Islet of Langerhans (tissue), 1 donor: ENCODE measurements around the gene SLC19A1.

ENCODE experiments used
- FAIRE-seq: peaks from one replicate; lab custom pipeline; 2011; peaks lifted over from hg19 to GRCh38; lab: Jason Lieb, UNC

The SLC19A1 gene

GRCh38 chr21:45453308-45453950 lies 88.8 kb downstream of the SLC19A1 start:
- no peak for FAIRE-seq

- FAIRE-seq: no peak
Observed at GRCh38 chr21:45452696-45453307, 89.4 kb downstream of the SLC19A1 start.

GRCh38 chr21:45451771-45452182 lies 90.5 kb downstream of the SLC19A1 start:
- no peak for FAIRE-seq

DNA sequence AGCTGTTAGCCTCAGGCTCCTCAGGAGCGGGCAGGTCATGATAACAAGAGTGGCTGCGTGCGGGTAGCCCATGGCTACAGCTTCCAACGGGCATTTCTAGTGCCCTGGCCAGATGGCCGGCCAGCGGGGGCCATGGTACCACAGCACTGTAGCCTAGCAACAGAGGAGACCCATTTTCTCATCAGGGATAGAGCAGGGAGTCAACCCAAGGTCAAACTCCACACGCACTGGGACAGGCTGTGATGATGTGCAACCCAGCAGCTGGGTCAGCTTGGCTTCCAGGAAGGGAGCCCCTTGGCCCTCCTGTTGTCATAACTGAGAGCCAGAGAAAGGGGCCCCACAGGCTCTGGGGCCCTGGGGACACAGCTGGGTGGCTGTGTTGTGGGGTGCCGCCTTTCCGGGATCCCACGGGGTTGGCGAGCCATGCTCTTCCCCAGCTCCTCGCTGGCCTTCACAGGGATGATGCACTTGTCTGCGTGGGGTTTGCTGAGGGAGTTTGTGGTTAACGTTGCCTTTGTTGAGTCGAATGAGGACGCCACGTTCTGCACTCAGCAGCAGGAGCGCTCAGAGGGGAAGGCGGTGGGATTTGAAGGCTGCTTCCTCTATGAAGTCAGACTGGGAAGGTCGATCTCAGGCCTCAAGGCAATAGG lies 91.0 kb downstream of the SLC19A1 start:
- FAIRE-seq: no peak

DNA sequence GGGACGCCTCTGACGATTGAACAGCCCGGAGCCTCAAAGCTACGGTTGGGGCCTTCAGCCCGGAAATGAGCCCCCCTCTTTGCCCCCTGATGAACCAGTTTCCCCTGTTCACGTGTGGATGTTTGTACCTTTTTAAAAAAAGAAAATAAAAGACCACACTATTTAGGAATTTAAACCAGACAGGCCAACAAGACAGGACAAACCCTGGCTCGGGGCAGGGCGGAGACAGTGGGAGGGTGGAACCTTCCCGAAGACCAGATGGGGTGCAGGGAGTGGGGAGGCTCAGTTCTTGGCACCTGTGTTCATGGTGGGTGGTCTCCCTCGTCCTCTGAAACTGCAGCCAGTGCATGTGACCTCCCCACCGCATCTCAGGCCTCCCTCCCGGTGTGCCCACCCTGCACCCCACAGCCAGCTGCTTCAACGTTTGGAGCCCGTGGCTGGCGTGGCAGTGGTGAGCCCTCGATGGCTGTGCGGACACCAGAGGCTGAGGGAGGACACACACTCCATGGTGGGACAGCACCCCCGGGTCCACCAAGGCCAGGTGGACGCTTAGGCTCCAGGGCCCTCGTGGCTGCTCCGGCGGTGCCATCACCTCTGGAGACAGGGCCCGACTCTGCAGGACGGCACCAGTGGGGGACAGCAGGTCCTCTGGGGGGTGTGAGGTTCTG lies 91.7 kb downstream of the SLC19A1 start:
- no peak for FAIRE-seq

DNA sequence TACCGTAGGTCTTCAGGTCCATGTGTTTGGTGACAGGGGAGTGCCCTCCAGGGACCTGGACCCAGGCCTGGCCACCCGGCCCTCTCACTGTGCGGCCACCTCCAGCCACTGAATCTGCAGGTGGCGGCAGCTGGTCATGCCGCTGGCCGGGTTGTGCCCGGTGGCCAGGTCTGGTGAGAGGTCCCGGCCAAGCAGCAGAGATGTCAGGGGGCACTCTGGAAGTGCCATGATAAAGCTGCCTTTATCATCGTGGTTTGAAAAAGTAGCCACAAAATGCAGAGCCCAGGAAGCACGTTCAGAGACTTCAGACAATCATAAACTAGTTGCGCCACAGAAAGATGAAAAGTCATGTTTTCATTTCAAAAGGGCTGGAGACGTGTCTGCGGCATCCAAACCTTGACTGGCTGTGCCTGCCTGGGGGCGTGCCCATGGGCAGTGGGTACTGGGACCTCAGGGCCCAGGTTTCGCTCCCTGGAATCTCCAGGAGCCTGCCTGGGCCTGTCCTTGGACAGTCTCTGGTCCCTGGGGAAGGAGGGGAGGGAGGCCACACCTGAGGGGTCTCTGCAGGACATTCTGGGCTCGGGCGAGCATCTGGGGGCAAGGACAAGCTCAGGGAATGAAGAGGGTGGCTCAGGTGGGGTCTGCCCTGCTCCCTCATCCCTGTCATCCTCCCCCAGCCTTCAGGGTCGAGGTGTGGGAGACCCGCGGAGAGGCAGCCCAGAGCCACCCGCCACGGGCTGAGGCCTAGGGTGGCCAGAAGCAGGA lies 92.4 kb downstream of the SLC19A1 start:
- no peak for FAIRE-seq

DNA sequence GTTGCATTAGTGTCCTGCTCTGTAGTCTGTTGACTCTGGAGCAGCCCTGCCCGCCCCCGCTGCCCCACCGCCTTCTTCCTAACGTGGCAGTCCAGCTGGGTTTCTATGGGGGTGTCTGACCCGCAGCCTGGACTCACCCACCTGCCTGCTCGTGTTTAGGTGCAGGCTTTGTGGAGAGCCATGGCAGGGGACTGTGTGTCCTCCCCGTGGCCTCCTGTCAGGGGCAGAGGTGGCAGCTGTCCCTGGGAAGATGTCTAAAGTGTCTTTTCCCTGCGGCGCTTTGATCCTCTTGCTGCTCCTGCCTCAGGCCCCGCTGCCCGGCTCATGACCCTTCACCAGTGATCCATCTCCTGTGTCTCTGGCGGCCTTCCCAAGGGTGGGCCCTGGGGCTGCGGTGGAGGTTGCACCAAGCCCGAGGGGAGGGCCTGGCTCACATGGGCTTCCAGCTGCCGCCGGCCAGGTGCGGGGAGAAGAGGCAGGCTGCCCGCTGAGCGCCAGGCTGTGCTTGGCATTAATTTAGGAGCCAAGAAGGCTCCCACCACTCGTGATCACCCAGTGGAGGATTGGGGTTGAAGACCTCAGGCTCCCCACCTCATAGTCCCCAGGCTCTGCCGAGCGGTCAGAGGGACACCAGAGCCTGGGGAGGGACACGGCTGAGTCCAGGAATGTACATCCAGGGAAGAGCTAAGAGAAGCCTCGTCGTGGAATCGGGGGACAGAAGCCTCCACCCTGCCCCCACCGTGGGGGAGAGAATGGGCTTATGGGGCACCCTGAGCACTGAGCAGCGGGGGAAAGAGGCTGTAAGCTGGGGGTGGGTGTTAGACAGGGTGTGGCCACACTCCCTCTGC lies 93.2 kb downstream of the SLC19A1 start:
- no peak for FAIRE-seq

DNA sequence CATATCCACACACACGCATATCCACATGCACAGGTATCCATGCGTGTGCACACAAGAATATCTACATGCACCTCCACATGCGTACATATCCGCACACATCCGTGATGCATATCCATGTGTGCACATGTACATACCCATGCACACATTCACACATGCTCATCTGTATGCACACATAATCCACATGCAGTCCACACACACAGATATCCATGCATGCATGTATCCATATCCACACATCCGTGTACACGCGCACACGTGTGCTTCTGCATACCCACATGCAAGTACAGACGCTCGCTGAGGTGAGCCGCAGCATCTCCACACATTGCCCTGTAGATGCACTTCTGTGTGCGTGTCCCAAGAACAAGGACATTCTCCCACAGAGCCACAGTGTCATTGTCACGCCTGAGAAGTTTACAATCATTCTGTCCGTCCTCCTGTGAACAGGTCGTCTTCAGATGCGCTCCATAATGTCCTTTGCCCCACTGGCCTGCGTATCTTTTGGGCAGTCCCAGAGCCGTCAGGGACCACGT lies 93.9 kb downstream of the SLC19A1 start:
- no peak for FAIRE-seq
